Activated CD8-positive, alpha-beta T cell treated with anti-CD3 and anti-CD28 coated beads, Interleukin-2, amount 10 ng/mL, durations not matched to agents 7 days and 5 days (primary cell): ENCODE measurements around the gene CMPK1. TPM values are rescaled to one million over a fixed set of nuclear protein-coding genes. Genes with fewer than 3 reads are reported as not detected.

Experiments
- ATAC-seq: fragments of 150-1000 bp; cut with Tn5 transposase; one replicate; pipeline ENCODE4 v1.10.0; 2021; ENCODE audit warnings: moderate library complexity
- CTCF ChIA-PET: fragments of 350-600 bp; sonication (Branson Sonifier 250); formaldehyde crosslinking; loops from one replicate; lab custom pipeline; 2021; ENCODE audit warnings: antibody characterized with exemption; lab: Charles Lee
- POLR2A ChIA-PET: fragments of 350-600 bp; sonication (Branson Sonifier 250); formaldehyde crosslinking; loops from one replicate; lab custom pipeline; 2021; ENCODE audit warnings: antibody characterized with exemption; lab: Charles Lee
- DNase-seq: peaks from one replicate; pipeline ENCODE4 v3.0.0-alpha.2; 2020
- H3K27ac Mint-ChIP-seq: one replicate; pipeline ENCODE4 v1.8.0; 2021; ENCODE audit warnings: mild to moderate bottlenecking, mixed read lengths
- H3K27me3 Mint-ChIP-seq: one replicate; pipeline ENCODE4 v1.8.0; 2021; ENCODE audit warnings: low read depth, mixed read lengths
- H3K36me3 Mint-ChIP-seq: one replicate; pipeline ENCODE4 v1.8.0; 2021; ENCODE audit warnings: low read depth, mixed read lengths
- H3K4me1 Mint-ChIP-seq: one replicate; pipeline ENCODE4 v1.8.0; 2021; ENCODE audit warnings: low read depth, mixed read lengths
- H3K4me3 Mint-ChIP-seq: one replicate; pipeline ENCODE4 v1.8.0; 2021; ENCODE audit warnings: mild to moderate bottlenecking, mixed read lengths
- H3K9me3 Mint-ChIP-seq: one replicate; pipeline ENCODE4 v1.8.0; 2022; ENCODE audit warnings: mixed read lengths; ENCODE audit not compliant: insufficient read depth
- total RNA-seq, 2 experiments: library from RNA; stranded (reverse); gene quantifications; one replicate each; pipeline ENCODE4 v1.2.3, GENCODE V29; 2021

Gene CMPK1
- total RNA-seq, 2 experiments from 2014 or later = 95.3 to 98.8 TPM

GRCh38 chr1:47396671-47397196 lies 63.1 kb downstream of the CMPK1 start:
- ChIA-PET CTCF (interaction anchor here (1.7 kb wide), 1 partner anchor 8 kb away, joined by 6 read pairs; no protein-coding TSS in a partner anchor), POLR2A (no interaction called here)
- no peak overlapping the region for H3K4me3 Mint-ChIP-seq
- no peaks in the 10 kb centered on the region for H3K4me1 Mint-ChIP-seq
- H3K9me3 Mint-ChIP-seq = no peaks in the 10 kb centered on the region
- no peaks in the 10 kb centered on the region for H3K36me3 Mint-ChIP-seq
- peak; percentile 14 for DNase-seq
- H3K27ac Mint-ChIP-seq = no peak overlapping the region
- peaks cover 15% of the 10 kb centered on the region for H3K27me3 Mint-ChIP-seq
- no peak for ATAC-seq

GRCh38 chr1:47399138-47399845 lies 65.7 kb downstream of the CMPK1 start:
- Mint-ChIP-seq H3K4me3 (no peak overlapping the region), H3K36me3 (no peaks in the 10 kb centered on the region), H3K27ac (no peak overlapping the region), H3K27me3 (peaks cover 12% of the 10 kb centered on the region), H3K9me3 (no peaks in the 10 kb centered on the region), H3K4me1 (no peaks in the 10 kb centered on the region)
- DNase-seq (no peak), ATAC-seq (no peak)
- ChIA-PET CTCF (no interaction called here), POLR2A (no interaction called here)

GRCh38 chr1:47399846-47400155 lies 66.2 kb downstream of the CMPK1 start:
- Mint-ChIP-seq H3K27me3 (peaks cover 10% of the 10 kb centered on the region), H3K4me1 (no peaks in the 10 kb centered on the region), H3K4me3 (no peak overlapping the region), H3K9me3 (no peaks in the 10 kb centered on the region), H3K27ac (no peak overlapping the region), H3K36me3 (no peaks in the 10 kb centered on the region)
- no peak for ATAC-seq
- ChIA-PET CTCF (no interaction called here), POLR2A (no interaction called here)
- no peak for DNase-seq

GRCh38 chr1:47401761-47402160 lies 68.2 kb downstream of the CMPK1 start:
- Mint-ChIP-seq H3K27ac (no peak overlapping the region), H3K9me3 (no peaks in the 10 kb centered on the region), H3K4me1 (no peaks in the 10 kb centered on the region), H3K36me3 (no peaks in the 10 kb centered on the region), H3K4me3 (no peak overlapping the region), H3K27me3 (peaks cover 22% of the 10 kb centered on the region)
- ChIA-PET POLR2A (no interaction called here), CTCF (interaction anchor here (0.9 to 1.5 kb wide), 2 partner anchors 13 kb away, joined by 3 to 7 read pairs; no protein-coding TSS in a partner anchor)
- ATAC-seq (no peak), DNase-seq (no peak)

GRCh38 chr1:47402591-47402990 lies 69.0 kb downstream of the CMPK1 start:
- Mint-ChIP-seq H3K36me3 (no peaks in the 10 kb centered on the region), H3K27ac (no peak overlapping the region), H3K4me3 (no peak overlapping the region), H3K27me3 (peaks cover 22% of the 10 kb centered on the region), H3K9me3 (no peaks in the 10 kb centered on the region), H3K4me1 (no peaks in the 10 kb centered on the region)
- POLR2A ChIA-PET = no interaction called here
- DNase-seq = no peak
- no peak for ATAC-seq
- CTCF ChIA-PET = interaction anchor here (0.9 kb wide), 1 partner anchor 12 kb away, joined by 3 read pairs; no protein-coding TSS in a partner anchor

GRCh38 chr1:47403321-47403910 lies 69.8 kb downstream of the CMPK1 start:
- ATAC-seq (no peak), DNase-seq (no peak)
- peaks cover 22% of the 10 kb centered on the region for H3K27me3 Mint-ChIP-seq
- POLR2A ChIA-PET = no interaction called here
- no peaks in the 10 kb centered on the region for H3K36me3 Mint-ChIP-seq
- H3K9me3 Mint-ChIP-seq = no peaks in the 10 kb centered on the region
- no peak overlapping the region for H3K27ac Mint-ChIP-seq
- CTCF ChIA-PET = no interaction called here
- H3K4me3 Mint-ChIP-seq = no peak overlapping the region
- no peaks in the 10 kb centered on the region for H3K4me1 Mint-ChIP-seq

GRCh38 chr1:47405697-47406096 lies 72.1 kb downstream of the CMPK1 start:
- Mint-ChIP-seq H3K36me3 (no peaks in the 10 kb centered on the region), H3K4me3 (no peak overlapping the region), H3K27ac (no peak overlapping the region), H3K27me3 (peaks cover 33% of the 10 kb centered on the region), H3K9me3 (no peaks in the 10 kb centered on the region), H3K4me1 (no peaks in the 10 kb centered on the region)
- no peak for ATAC-seq
- DNase-seq = no peak
- CTCF ChIA-PET = interaction anchor here (2.8 kb wide), 1 partner anchor 32 kb away, joined by 12 read pairs; the partner anchor contains the start of gene FOXD2
- POLR2A ChIA-PET = no interaction called here

- no peaks in the 10 kb centered on the region for H3K4me1 Mint-ChIP-seq
- peaks cover 32% of the 10 kb centered on the region for H3K27me3 Mint-ChIP-seq
- CTCF ChIA-PET = interaction anchor here (2.8 kb wide), 1 partner anchor 31 kb away, joined by 12 read pairs; the partner anchor contains the start of gene FOXD2
- H3K27ac Mint-ChIP-seq = no peak overlapping the region
- no peak for ATAC-seq
- no peak overlapping the region for H3K4me3 Mint-ChIP-seq
- no peaks in the 10 kb centered on the region for H3K36me3 Mint-ChIP-seq
- DNase-seq = no peak
- POLR2A ChIA-PET = no interaction called here
- H3K9me3 Mint-ChIP-seq = no peaks in the 10 kb centered on the region
Observed at GRCh38 chr1:47406966-47407365, 73.4 kb downstream of the CMPK1 start.

GRCh38 chr1:47407481-47407880 lies 73.9 kb downstream of the CMPK1 start:
- CTCF ChIA-PET = interaction anchor here (0.6 to 2.8 kb wide), 2 partner anchors 30 to 404 kb away, joined by 3 to 12 read pairs; partner anchors contain the start of gene FOXD2
- DNase-seq (no peak), ATAC-seq (no peak)
- Mint-ChIP-seq H3K9me3 (no peaks in the 10 kb centered on the region), H3K4me3 (no peak overlapping the region), H3K36me3 (no peaks in the 10 kb centered on the region), H3K27me3 (peaks cover 28% of the 10 kb centered on the region), H3K4me1 (no peaks in the 10 kb centered on the region), H3K27ac (no peak overlapping the region)
- POLR2A ChIA-PET = no interaction called here

GRCh38 chr1:47409311-47410067 lies 75.9 kb downstream of the CMPK1 start:
- Mint-ChIP-seq H3K27me3 (peaks cover 35% of the 10 kb centered on the region), H3K36me3 (no peaks in the 10 kb centered on the region), H3K4me3 (no peak overlapping the region), H3K27ac (no peak overlapping the region), H3K9me3 (no peaks in the 10 kb centered on the region), H3K4me1 (no peaks in the 10 kb centered on the region)
- POLR2A ChIA-PET = no interaction called here
- CTCF ChIA-PET = no interaction called here
- no peak for DNase-seq
- ATAC-seq = no peak

GRCh38 chr1:47410068-47410455 lies 76.5 kb downstream of the CMPK1 start:
- Mint-ChIP-seq H3K27me3 (peaks cover 39% of the 10 kb centered on the region), H3K9me3 (no peaks in the 10 kb centered on the region), H3K4me1 (no peaks in the 10 kb centered on the region), H3K4me3 (no peak overlapping the region), H3K36me3 (no peaks in the 10 kb centered on the region), H3K27ac (no peak overlapping the region)
- ChIA-PET CTCF (no interaction called here), POLR2A (no interaction called here)
- DNase-seq (no peak), ATAC-seq (no peak)

- H3K9me3 Mint-ChIP-seq = no peaks in the 10 kb centered on the region
- peaks cover 38% of the 10 kb centered on the region for H3K27me3 Mint-ChIP-seq
- POLR2A ChIA-PET = no interaction called here
- CTCF ChIA-PET = no interaction called here
- no peak overlapping the region for H3K4me3 Mint-ChIP-seq
- ATAC-seq (no peak), DNase-seq (no peak)
- H3K27ac Mint-ChIP-seq = no peak overlapping the region
- H3K36me3 Mint-ChIP-seq = no peaks in the 10 kb centered on the region
- H3K4me1 Mint-ChIP-seq = peaks cover under 1% of the 10 kb centered on the region
Observed at GRCh38 chr1:47411436-47411835, 77.8 kb downstream of the CMPK1 start.
